ENCODE results near the gene KDSR. TPM values are rescaled to one million over a fixed set of nuclear protein-coding genes. Genes with fewer than 3 reads are reported as not detected.

Gene KDSR
- total and polyA plus RNA-seq, 2 of the 13 experiments (the other 11 are each of a cell fraction or from before 2014, with no cell fraction given) = 10.4 to 20.9 TPM

DNA sequence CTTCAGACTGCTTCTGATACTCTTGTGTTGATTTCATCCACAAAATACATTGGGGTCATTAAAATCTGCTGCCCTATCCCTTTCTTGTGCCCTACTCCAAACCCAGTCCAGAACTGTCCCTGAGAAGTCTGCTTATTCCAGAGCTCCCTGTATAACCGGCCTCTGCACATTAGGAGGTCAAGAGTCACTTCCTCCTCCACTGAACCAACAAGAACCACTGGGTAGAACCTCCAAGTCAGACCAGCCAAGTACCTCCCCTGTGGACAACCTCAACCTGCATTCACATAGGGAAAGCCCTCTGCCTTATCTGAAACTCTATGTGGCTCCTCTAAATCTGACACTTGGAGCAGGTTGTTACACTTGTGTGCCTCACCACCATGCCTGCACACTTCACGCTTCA lies 22.1 kb downstream of the KDSR start (continued):
- TF ChIP-seq, protein P1, sequence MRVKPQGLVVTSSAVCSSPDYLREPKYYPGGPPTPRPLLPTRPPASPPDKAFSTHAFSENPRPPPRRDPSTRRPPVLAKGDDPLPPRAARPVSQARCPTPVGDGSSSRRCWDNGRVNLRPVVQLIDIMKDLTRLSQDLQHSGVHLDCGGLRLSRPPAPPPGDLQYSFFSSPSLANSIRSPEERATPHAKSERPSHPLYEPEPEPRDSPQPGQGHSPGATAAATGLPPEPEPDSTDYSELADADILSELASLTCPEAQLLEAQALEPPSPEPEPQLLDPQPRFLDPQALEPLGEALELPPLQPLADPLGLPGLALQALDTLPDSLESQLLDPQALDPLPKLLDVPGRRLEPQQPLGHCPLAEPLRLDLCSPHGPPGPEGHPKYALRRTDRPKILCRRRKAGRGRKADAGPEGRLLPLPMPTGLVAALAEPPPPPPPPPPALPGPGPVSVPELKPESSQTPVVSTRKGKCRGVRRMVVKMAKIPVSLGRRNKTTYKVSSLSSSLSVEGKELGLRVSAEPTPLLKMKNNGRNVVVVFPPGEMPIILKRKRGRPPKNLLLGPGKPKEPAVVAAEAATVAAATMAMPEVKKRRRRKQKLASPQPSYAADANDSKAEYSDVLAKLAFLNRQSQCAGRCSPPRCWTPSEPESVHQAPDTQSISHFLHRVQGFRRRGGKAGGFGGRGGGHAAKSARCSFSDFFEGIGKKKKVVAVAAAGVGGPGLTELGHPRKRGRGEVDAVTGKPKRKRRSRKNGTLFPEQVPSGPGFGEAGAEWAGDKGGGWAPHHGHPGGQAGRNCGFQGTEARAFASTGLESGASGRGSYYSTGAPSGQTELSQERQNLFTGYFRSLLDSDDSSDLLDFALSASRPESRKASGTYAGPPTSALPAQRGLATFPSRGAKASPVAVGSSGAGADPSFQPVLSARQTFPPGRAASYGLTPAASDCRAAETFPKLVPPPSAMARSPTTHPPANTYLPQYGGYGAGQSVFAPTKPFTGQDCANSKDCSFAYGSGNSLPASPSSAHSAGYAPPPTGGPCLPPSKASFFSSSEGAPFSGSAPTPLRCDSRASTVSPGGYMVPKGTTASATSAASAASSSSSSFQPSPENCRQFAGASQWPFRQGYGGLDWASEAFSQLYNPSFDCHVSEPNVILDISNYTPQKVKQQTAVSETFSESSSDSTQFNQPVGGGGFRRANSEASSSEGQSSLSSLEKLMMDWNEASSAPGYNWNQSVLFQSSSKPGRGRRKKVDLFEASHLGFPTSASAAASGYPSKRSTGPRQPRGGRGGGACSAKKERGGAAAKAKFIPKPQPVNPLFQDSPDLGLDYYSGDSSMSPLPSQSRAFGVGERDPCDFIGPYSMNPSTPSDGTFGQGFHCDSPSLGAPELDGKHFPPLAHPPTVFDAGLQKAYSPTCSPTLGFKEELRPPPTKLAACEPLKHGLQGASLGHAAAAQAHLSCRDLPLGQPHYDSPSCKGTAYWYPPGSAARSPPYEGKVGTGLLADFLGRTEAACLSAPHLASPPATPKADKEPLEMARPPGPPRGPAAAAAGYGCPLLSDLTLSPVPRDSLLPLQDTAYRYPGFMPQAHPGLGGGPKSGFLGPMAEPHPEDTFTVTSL (CRISPR knock-in tag; IDR thresholded peaks at IDR 0.05; ENCODE audit: borderline replicate concordance) = no peak

- in situ Hi-C loops (cut with HindIII; ENCODE audit: extremely low pct_ligation_motif_present, low pct_unique_long_range_greater_than_20kb) (loop anchor here (10.0 kb wide), 1 partner anchor 91 kb away; no protein-coding TSS in a partner anchor), intact Hi-C loops (cut with micrococcal nuclease; ENCODE audit: unreplicated experiment) (no loop called here)
- Histone ChIP-seq H3K36me3 (replicated peaks in 1 of 2; ENCODE audit: control insufficient read depth in 1 of 2, insufficient read depth in 2 of 2, low read length in 2 of 2) (peaks cover 29 to 82% of the 10 kb centered on the region in 2 experiments), H3K79me2 (ENCODE audit: insufficient read depth, low read length) (no peaks in the 10 kb centered on the region), H4K20me1 (ENCODE audit: insufficient read depth, low read length) (no peaks in the 10 kb centered on the region), H3K4me2 (ENCODE audit: low read depth, low read length) (no peak overlapping the region), H3K4me1 (ENCODE audit: insufficient read depth, low read length) (peaks cover 19% of the 10 kb centered on the region), H3K9me3 (ENCODE audit: low read length) (no peaks in the 10 kb centered on the region), H2AFZ (ENCODE audit: low read length) (no peak overlapping the region), H3K27ac (ENCODE audit: extremely low read length, insufficient read depth, low read length) (peak overlapping the region; percentile 35), H3K9ac (ENCODE audit: insufficient read depth, low read depth, low read length) (no peak overlapping the region), H3K27me3 (ENCODE audit: control insufficient read depth in 1 of 2, insufficient read depth in 2 of 2, low read length in 2 of 2) (no peaks in the 10 kb centered on the region), H3K4me3 (replicated peaks in 1 of 3; ENCODE audit: insufficient read depth in 1 of 3, low read depth in 2 of 3, low read length in 3 of 3) (no peak overlapping the region)
- no TSS peak for BruUV-seq (replicated peaks)
- ChIA-PET CTCF (ENCODE audit: low intra/inter-chr PET ratio, low total read pairs) (no interaction called here), POLR2A (interaction anchor here (1.0 kb wide), 1 partner anchor 23 kb away, joined by 5 read pairs; the partner anchor contains the start of gene KDSR)
- no peak for TF ChIP-seq CSRNP2 (CRISPR knock-in tag; conservative IDR thresholded peaks at IDR 0.05; ENCODE audit: low read depth)
- TF ChIP-seq ZNF552 (CRISPR knock-in tag; IDR thresholded peaks at IDR 0.05; ENCODE audit: borderline replicate concordance) = no peak
- TF ChIP-seq, protein P2, sequence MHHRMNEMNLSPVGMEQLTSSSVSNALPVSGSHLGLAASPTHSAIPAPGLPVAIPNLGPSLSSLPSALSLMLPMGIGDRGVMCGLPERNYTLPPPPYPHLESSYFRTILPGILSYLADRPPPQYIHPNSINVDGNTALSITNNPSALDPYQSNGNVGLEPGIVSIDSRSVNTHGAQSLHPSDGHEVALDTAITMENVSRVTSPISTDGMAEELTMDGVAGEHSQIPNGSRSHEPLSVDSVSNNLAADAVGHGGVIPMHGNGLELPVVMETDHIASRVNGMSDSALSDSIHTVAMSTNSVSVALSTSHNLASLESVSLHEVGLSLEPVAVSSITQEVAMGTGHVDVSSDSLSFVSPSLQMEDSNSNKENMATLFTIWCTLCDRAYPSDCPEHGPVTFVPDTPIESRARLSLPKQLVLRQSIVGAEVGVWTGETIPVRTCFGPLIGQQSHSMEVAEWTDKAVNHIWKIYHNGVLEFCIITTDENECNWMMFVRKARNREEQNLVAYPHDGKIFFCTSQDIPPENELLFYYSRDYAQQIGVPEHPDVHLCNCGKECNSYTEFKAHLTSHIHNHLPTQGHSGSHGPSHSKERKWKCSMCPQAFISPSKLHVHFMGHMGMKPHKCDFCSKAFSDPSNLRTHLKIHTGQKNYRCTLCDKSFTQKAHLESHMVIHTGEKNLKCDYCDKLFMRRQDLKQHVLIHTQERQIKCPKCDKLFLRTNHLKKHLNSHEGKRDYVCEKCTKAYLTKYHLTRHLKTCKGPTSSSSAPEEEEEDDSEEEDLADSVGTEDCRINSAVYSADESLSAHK (CRISPR knock-in tag; IDR thresholded peaks at IDR 0.05; ENCODE audit: borderline replicate concordance) = no peak
- no peak for TF ChIP-seq HMG20A (CRISPR knock-in tag; IDR thresholded peaks at IDR 0.05; ENCODE audit: borderline replicate concordance)
- no peak for TF ChIP-seq RORA (CRISPR knock-in tag; IDR thresholded peaks at IDR 0.05)
- no peak for TF ChIP-seq ZNF564 (CRISPR knock-in tag; IDR thresholded peaks at IDR 0.05)
- TF ChIP-seq NCOA1 (CRISPR knock-in tag; IDR thresholded peaks at IDR 0.05) = no peak
- no peak for TF ChIP-seq AGO1 (IDR thresholded peaks at IDR 0.05; ENCODE audit: low read depth, low read length, poor library complexity, severe bottlenecking)
- no peak for DNase-seq (ENCODE audit: low spot score)
- ATAC-seq = peak; percentile 31; the same call in 2 of the 3 replicates
- FAIRE-seq = peak; percentile 37
- WGBS (ENCODE audit: low lambda C conversion rate) = 62% methylated on average over 4 of the region's 5 CpGs
These were observed 22.7 kb downstream of the KDSR start for GRCh38 chr18:63344263-63344662.

Measured in HepG2 (cell line).